Measurements from ENCODE around the gene FRMD4A. TPM values are rescaled to one million over a fixed set of nuclear protein-coding genes. Genes with fewer than 3 reads are reported as not detected.

The FRMD4A gene
- total RNA-seq, 1 donor from 2014 or later, result 20.2 TPM

GRCh38 chr10:14062528-14063260 is 268.0 kb downstream of the FRMD4A start:
- no peak for TF ChIP-seq EZH2 (IDR thresholded peaks at IDR 0.05)
- TF ChIP-seq EZH2phosphoT487 (IDR thresholded peaks at IDR 0.05), result no peak
- no peak for TF ChIP-seq CTCF (IDR thresholded peaks at IDR 0.05)
- Histone ChIP-seq H3K27ac (no peak overlapping the region), H4K20me1 (ENCODE audit: low read depth) (no peaks in the 10 kb centered on the region), H3K36me3 (no peaks in the 10 kb centered on the region), H3K27me3 (no peaks in the 10 kb centered on the region), H2AFZ (replicated peaks) (no peak overlapping the region), H3F3A (ENCODE audit: low read depth) (no peaks in the 10 kb centered on the region), H3K4me1 (no peaks in the 10 kb centered on the region), H3K4me3 (no peak overlapping the region), H3K9me3 (ENCODE audit: low read depth) (no peaks in the 10 kb centered on the region), H3K9ac (no peak overlapping the region), H3K79me2 (ENCODE audit: low read depth) (no peaks in the 10 kb centered on the region), H3K4me2 (no peak overlapping the region)
- Mint-ChIP-seq H3K27ac (no peak overlapping the region), H3K4me1 (peaks cover 5% of the 10 kb centered on the region), H3K4me3 (no peak overlapping the region), H3K36me3 (no peaks in the 10 kb centered on the region), H3K27me3 (ENCODE audit: insufficient read depth, low read depth) (no peaks in the 10 kb centered on the region), H3K9me3 (peaks cover 4% of the 10 kb centered on the region)
- no peak for DNase-seq (ENCODE audit: low spot score)

- H3K4me3 Mint-ChIP-seq, result no peak overlapping the region
- Histone ChIP-seq H3K9ac (no peak overlapping the region), H3K27ac (no peak overlapping the region), H3K9me3 (ENCODE audit: low read depth) (no peaks in the 10 kb centered on the region), H2AFZ (replicated peaks) (no peak overlapping the region), H3F3A (ENCODE audit: low read depth) (no peaks in the 10 kb centered on the region), H4K20me1 (ENCODE audit: low read depth) (no peaks in the 10 kb centered on the region), H3K36me3 (no peaks in the 10 kb centered on the region), H3K4me3 (no peak overlapping the region), H3K4me1 (peaks cover 10% of the 10 kb centered on the region), H3K4me2 (no peak overlapping the region), H3K79me2 (ENCODE audit: low read depth) (no peaks in the 10 kb centered on the region), H3K27me3 (no peaks in the 10 kb centered on the region)
- no peak for TF ChIP-seq EZH2phosphoT487 (IDR thresholded peaks at IDR 0.05)
- TF ChIP-seq CTCF (IDR thresholded peaks at IDR 0.05), result no peak
- no peak for TF ChIP-seq EZH2 (IDR thresholded peaks at IDR 0.05)
- H3K36me3 Mint-ChIP-seq, result peaks cover under 1% of the 10 kb centered on the region
- H3K4me1 Mint-ChIP-seq, result peaks cover 21% of the 10 kb centered on the region
- H3K27me3 Mint-ChIP-seq (ENCODE audit: insufficient read depth, low read depth), result no peaks in the 10 kb centered on the region
- no peak for DNase-seq (ENCODE audit: low spot score)
- no peak overlapping the region for H3K27ac Mint-ChIP-seq
- H3K9me3 Mint-ChIP-seq, result peaks cover 4% of the 10 kb centered on the region
These were observed 270.2 kb downstream of the FRMD4A start for GRCh38 chr10:14060320-14061070.

DNA sequence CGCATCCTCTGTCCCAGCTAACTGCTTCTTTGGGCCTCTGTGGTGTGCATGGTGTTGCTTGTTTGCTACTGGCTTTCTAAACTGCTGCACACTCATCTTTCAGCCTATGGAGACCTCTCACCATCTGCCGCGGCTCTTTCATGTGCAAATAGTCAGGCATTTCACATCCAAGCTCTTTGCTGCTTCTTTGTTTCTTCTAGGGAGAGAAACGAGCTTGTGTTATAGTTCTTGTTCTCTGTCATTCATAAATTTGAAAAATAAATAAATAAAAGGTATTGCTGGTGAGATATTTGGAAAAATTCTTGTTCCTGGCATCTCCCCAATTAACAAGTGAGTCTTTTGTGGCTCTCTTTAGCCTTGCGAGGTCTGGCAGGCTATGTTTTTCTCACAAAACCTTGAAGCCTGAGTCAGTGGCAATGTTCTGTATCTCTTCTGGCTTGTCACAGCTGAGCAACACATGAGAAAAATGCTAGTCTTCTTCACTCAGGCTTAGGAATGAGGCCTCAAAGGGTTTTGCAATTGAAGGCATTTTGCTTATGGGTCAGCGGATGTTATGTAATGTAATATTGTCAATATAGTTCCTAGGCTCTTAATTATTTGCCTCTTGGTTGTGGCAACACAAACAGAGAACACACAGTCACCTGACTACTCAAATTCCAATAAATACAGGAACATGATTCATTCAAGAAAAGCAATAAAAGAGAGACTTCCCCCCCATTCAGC is 274.0 kb downstream of the FRMD4A start:
- no peaks in the 10 kb centered on the region for H3K27me3 ChIP-seq
- peak overlapping the region; percentile 8 for H3K27ac ChIP-seq
- H3K9me3 ChIP-seq (ENCODE audit: low read depth), result no peaks in the 10 kb centered on the region
- no peak overlapping the region for H3K4me3 ChIP-seq
- H3K79me2 ChIP-seq (ENCODE audit: low read depth), result no peaks in the 10 kb centered on the region
- no peak overlapping the region for H3K9ac ChIP-seq
- TF ChIP-seq CTCF (IDR thresholded peaks at IDR 0.05), result no peak
- no peak for TF ChIP-seq EZH2 (IDR thresholded peaks at IDR 0.05)
- TF ChIP-seq EZH2phosphoT487 (IDR thresholded peaks at IDR 0.05), result no peak
- H3K36me3 ChIP-seq, result no peaks in the 10 kb centered on the region
- no peak overlapping the region for H3K4me2 ChIP-seq
- Mint-ChIP-seq H3K4me1 (peaks cover 25% of the 10 kb centered on the region), H3K36me3 (peaks cover 15% of the 10 kb centered on the region), H3K9me3 (peaks cover 27% of the 10 kb centered on the region), H3K27me3 (ENCODE audit: insufficient read depth, low read depth) (no peaks in the 10 kb centered on the region), H3K4me3 (peak overlapping the region; percentile 27), H3K27ac (peak overlapping the region; percentile 96)
- H2AFZ ChIP-seq (replicated peaks), result peak overlapping the region; percentile 79
- no peaks in the 10 kb centered on the region for H3F3A ChIP-seq (ENCODE audit: low read depth)
- peak; percentile 34 for DNase-seq (ENCODE audit: low spot score)
- peaks cover 10% of the 10 kb centered on the region for H3K4me1 ChIP-seq
- no peaks in the 10 kb centered on the region for H4K20me1 ChIP-seq (ENCODE audit: low read depth)

Measured in neural progenitor cell (in vitro differentiated cells).